Measurements from ENCODE around the gene CX3CL1. TPM values are rescaled to one million over a fixed set of nuclear protein-coding genes. Genes with fewer than 3 reads are reported as not detected.

CX3CL1 gene
- total and polyA plus RNA-seq, 7 experiments from 2014 or later = not detected

DNA sequence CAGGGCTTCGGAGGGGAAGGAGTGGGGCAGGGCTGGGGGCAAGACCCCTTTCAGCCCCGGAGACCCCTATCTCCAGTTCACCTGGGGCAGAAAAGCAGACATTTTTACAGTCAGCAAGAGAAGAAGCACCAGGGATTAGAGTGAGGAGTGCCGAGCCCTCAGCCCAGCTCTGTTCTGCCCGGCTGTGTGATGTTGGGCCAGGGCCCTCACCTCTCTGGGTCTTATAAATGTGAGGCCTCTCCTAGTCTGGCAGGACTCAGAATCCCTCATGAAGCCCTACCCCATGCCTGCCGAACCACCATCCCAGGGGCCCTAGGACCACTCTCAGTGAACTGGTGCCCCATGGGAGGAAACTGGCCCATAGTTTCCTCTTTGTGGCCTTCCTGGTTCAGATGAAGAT lies 12.8 kb downstream of the CX3CL1 start:
- no peaks in the 10 kb centered on the region for H3K36me3 Mint-ChIP-seq
- DNase-seq = no peak
- ChIA-PET CTCF (no interaction called here), POLR2A (no interaction called here)
- Histone ChIP-seq H3K27ac (ENCODE audit: low read depth, low read length) (no peak overlapping the region), H3K36me3 (ENCODE audit: control insufficient read depth in 2 of 3, insufficient read depth in 3 of 3, low read length in 3 of 3) (no peaks in the 10 kb centered on the region), H3K4me3 (ENCODE audit: low read length) (no peak overlapping the region), H3K4me1 (ENCODE audit: control insufficient read depth in 2 of 2, insufficient read depth in 2 of 2, low read length in 2 of 2) (no peaks in the 10 kb centered on the region), H3K9me3 (ENCODE audit: control insufficient read depth in 2 of 3, low read length in 3 of 3) (no peaks in the 10 kb centered on the region), H3K27me3 (ENCODE audit: control insufficient read depth in 2 of 2, insufficient read depth in 2 of 2, low read length in 2 of 2) (no peaks in the 10 kb centered on the region)
- no peak for ATAC-seq
- no peak overlapping the region for H3K4me3 Mint-ChIP-seq
- no peaks in the 10 kb centered on the region for H3K9me3 Mint-ChIP-seq
- no peak overlapping the region for H3K27ac Mint-ChIP-seq
- peaks cover 0 to 9% (median 0%) of the 10 kb centered on the region in 7 donors for H3K4me1 Mint-ChIP-seq
- H3K27me3 Mint-ChIP-seq = no peaks in the 10 kb centered on the region
- intact Hi-C loops (cut with micrococcal nuclease) = no loop called here

DNA sequence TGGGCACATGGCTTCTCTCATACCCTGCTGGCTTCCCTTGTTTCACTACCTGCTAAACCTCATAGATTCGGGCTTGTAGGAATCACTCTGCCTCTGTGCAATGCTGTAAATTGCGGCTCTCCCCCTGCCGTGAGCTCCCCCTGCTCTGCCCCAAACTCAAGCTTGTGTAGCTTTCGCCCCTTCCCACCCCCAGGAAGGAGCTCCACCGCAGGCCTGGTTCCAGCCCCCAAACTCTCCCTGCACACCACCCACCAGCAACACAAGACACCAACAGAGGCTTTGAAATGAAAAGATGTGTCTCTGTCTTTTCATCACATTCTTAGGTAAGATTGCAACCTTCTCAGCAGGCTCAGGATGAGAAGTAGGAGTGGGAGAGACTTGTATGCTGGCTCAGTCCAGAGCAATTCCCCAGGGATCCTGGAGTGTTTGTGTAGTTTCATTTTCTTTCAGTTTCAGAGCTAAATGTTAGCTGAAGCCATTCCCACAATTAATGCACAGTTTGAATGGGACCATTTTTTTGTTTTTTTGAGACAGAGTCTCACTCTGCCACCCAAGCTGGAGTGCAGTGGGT lies 14.2 kb downstream of the CX3CL1 start:
- no peaks in the 10 kb centered on the region for H3K9me3 ChIP-seq (ENCODE audit: control insufficient read depth in 2 of 3, low read length in 3 of 3)
- ChIA-PET CTCF (no interaction called here), POLR2A (no interaction called here)
- H3K4me3 ChIP-seq (ENCODE audit: low read length) = no peak overlapping the region
- Mint-ChIP-seq H3K27ac (no peak overlapping the region), H3K27me3 (peaks cover 0 to 4% (median 0%) of the 10 kb centered on the region in 5 donors), H3K36me3 (no peaks in the 10 kb centered on the region), H3K4me1 (peaks cover 0 to 5% (median 0%) of the 10 kb centered on the region in 7 donors), H3K9me3 (no peaks in the 10 kb centered on the region), H3K4me3 (no peak overlapping the region)
- intact Hi-C loops (cut with micrococcal nuclease) = no loop called here
- DNase-seq (no peak), ATAC-seq (no peak)
- no peaks in the 10 kb centered on the region for H3K27me3 ChIP-seq (ENCODE audit: control insufficient read depth in 2 of 2, insufficient read depth in 2 of 2, low read length in 2 of 2)
- no peaks in the 10 kb centered on the region for H3K36me3 ChIP-seq (ENCODE audit: control insufficient read depth in 2 of 3, insufficient read depth in 3 of 3, low read length in 3 of 3)
- no peak overlapping the region for H3K27ac ChIP-seq (ENCODE audit: low read depth, low read length)
- H3K4me1 ChIP-seq (ENCODE audit: control insufficient read depth in 2 of 2, insufficient read depth in 2 of 2, low read length in 2 of 2) = no peaks in the 10 kb centered on the region

DNA sequence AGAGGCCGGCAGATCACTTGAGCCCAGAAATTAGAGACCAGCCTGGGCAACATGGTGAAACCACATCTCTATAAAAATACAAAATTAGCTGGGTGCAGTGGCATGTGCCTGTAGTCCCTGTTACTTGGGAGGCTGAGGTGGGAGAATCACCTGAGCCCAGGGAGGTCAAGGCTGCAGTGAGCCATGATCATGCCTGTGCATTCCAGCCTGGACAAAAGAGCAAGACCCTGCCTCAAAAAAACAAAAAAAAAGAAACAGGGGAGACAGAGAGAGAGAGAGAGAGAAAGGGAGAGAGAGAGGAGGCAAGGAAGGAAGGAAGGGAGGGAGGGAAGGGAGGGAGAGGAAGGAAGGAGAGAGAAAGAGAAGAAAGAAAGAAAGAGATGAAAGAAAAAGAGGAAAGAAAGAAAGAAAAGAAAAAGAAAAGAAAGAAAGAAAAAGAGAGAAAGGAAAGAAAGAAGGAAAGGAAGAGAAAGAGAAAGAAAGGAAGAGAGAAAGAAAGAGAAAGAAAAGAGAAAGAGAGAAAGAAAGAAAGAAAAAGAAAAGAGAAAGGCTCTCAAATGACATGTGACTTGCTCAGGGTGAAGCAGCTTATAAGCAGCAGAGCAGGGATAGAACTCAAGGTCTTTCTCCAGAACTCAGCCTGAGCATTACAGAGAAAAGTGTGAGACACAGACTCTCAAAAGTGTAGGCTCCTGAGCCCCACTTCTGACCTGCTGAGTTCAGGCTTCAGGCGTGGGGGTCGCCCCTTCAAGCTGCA lies 15.5 kb downstream of the CX3CL1 start:
- Mint-ChIP-seq H3K9me3 (no peaks in the 10 kb centered on the region), H3K4me1 (peaks cover 0 to 4% (median 0%) of the 10 kb centered on the region in 7 donors), H3K27me3 (peaks cover 0 to 9% (median 0%) of the 10 kb centered on the region in 5 donors), H3K4me3 (no peak overlapping the region), H3K27ac (no peak overlapping the region), H3K36me3 (no peaks in the 10 kb centered on the region)
- Histone ChIP-seq H3K4me3 (ENCODE audit: low read length) (no peak overlapping the region), H3K36me3 (ENCODE audit: control insufficient read depth in 2 of 3, insufficient read depth in 3 of 3, low read length in 3 of 3) (no peaks in the 10 kb centered on the region), H3K27ac (ENCODE audit: low read depth, low read length) (no peak overlapping the region), H3K9me3 (ENCODE audit: control insufficient read depth in 2 of 3, low read length in 3 of 3) (no peaks in the 10 kb centered on the region), H3K27me3 (ENCODE audit: control insufficient read depth in 2 of 2, insufficient read depth in 2 of 2, low read length in 2 of 2) (no peaks in the 10 kb centered on the region), H3K4me1 (ENCODE audit: control insufficient read depth in 2 of 2, insufficient read depth in 2 of 2, low read length in 2 of 2) (no peaks in the 10 kb centered on the region)
- intact Hi-C loops (cut with micrococcal nuclease) = no loop called here
- POLR2A ChIA-PET = no interaction called here
- DNase-seq (no peak), ATAC-seq (no peak)
- CTCF ChIA-PET = no interaction called here

- POLR2A ChIA-PET = no interaction called here
- peaks cover 0 to 4% (median 0%) of the 10 kb centered on the region in 7 donors for H3K4me1 Mint-ChIP-seq
- no peaks in the 10 kb centered on the region for H3K4me1 ChIP-seq (ENCODE audit: control insufficient read depth in 2 of 2, insufficient read depth in 2 of 2, low read length in 2 of 2)
- ATAC-seq (peak; percentile 18), DNase-seq (no peak)
- H3K27me3 Mint-ChIP-seq = peaks cover 0 to 9% (median 0%) of the 10 kb centered on the region in 5 donors
- intact Hi-C loops (cut with micrococcal nuclease) = no loop called here
- CTCF ChIA-PET = no interaction called here
- no peaks in the 10 kb centered on the region for H3K27me3 ChIP-seq (ENCODE audit: control insufficient read depth in 2 of 2, insufficient read depth in 2 of 2, low read length in 2 of 2)
- no peaks in the 10 kb centered on the region for H3K9me3 ChIP-seq (ENCODE audit: control insufficient read depth in 2 of 3, low read length in 3 of 3)
- no peak overlapping the region for H3K4me3 Mint-ChIP-seq
- no peak overlapping the region for H3K27ac ChIP-seq (ENCODE audit: low read depth, low read length)
- H3K36me3 ChIP-seq (ENCODE audit: control insufficient read depth in 2 of 3, insufficient read depth in 3 of 3, low read length in 3 of 3) = no peaks in the 10 kb centered on the region
- no peaks in the 10 kb centered on the region for H3K36me3 Mint-ChIP-seq
- H3K27ac Mint-ChIP-seq = no peak overlapping the region
- H3K4me3 ChIP-seq (ENCODE audit: low read length) = no peak overlapping the region
- no peaks in the 10 kb centered on the region for H3K9me3 Mint-ChIP-seq
Measured at GRCh38 chr16:57388359-57389086, 16.2 kb downstream of the CX3CL1 start.

DNA sequence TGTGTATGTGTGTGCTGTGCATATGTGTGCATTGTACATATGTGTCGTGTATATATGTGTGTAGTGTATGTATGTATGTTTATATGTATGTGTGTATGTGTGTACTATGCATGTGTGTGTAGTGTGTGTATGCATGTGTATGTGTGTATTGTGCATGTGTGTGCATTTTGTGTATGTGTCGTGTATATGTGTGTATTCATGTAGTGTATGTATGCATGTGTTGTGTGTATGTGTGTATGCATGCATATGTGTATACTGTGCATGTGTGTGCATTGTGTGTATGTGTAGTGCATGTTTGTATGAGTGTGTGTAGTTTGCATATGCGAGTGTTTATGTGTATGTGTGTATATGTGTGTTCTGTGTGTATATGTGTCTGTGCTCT lies 16.8 kb downstream of the CX3CL1 start:
- no peak overlapping the region for H3K4me3 ChIP-seq (ENCODE audit: low read length)
- H3K27me3 ChIP-seq (ENCODE audit: control insufficient read depth in 2 of 2, insufficient read depth in 2 of 2, low read length in 2 of 2) = no peaks in the 10 kb centered on the region
- Mint-ChIP-seq H3K9me3 (no peaks in the 10 kb centered on the region), H3K4me1 (peaks cover 0 to 4% (median 0%) of the 10 kb centered on the region in 7 donors), H3K36me3 (no peaks in the 10 kb centered on the region), H3K4me3 (no peak overlapping the region), H3K27me3 (peaks cover 0 to 9% (median 0%) of the 10 kb centered on the region in 5 donors), H3K27ac (no peak overlapping the region)
- no peak overlapping the region for H3K27ac ChIP-seq (ENCODE audit: low read depth, low read length)
- CTCF ChIA-PET = no interaction called here
- POLR2A ChIA-PET = no interaction called here
- no peaks in the 10 kb centered on the region for H3K4me1 ChIP-seq (ENCODE audit: control insufficient read depth in 2 of 2, insufficient read depth in 2 of 2, low read length in 2 of 2)
- ATAC-seq (peak; percentile 20), DNase-seq (no peak)
- intact Hi-C loops (cut with micrococcal nuclease) = no loop called here
- H3K36me3 ChIP-seq (ENCODE audit: control insufficient read depth in 2 of 3, insufficient read depth in 3 of 3, low read length in 3 of 3) = no peaks in the 10 kb centered on the region
- H3K9me3 ChIP-seq (ENCODE audit: control insufficient read depth in 2 of 3, low read length in 3 of 3) = no peaks in the 10 kb centered on the region

DNA sequence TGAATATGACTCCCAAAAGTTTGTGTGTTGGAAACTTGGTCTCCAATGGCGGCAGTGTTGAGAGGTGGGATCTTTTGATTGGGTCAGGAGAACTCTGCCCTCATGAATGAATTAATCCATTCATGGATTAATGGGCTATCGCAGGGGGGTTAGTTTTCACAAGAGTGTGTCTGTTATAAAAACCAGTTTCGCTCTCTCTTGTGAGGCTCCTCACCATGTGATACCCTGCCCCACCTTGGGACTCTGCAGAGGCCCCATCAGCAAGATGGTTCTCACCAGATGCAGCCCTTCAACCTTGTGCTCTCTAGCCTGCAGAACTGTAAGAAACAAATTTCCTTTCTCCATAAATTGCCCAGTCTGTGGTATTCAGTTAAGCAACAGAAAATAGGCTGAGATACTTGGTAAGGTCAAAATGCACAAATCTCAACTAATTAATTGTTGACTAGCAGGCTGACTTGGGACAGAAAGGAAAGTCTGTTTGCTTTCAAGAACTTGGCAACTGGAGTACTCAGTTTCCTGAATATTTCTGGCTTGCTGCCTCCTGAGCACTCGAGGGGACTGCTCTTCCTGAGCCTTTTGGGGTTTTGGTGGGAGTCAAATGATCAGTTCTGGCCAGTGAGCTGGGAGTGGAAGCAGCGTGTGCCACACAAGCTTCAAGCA lies 18.5 kb downstream of the CX3CL1 start:
- H3K27me3 ChIP-seq (ENCODE audit: control insufficient read depth in 2 of 2, insufficient read depth in 2 of 2, low read length in 2 of 2) = no peaks in the 10 kb centered on the region
- H3K4me1 ChIP-seq (ENCODE audit: control insufficient read depth in 2 of 2, insufficient read depth in 2 of 2, low read length in 2 of 2) = no peaks in the 10 kb centered on the region
- CTCF ChIA-PET = no interaction called here
- Mint-ChIP-seq H3K9me3 (no peaks in the 10 kb centered on the region), H3K36me3 (no peaks in the 10 kb centered on the region), H3K4me3 (no peak overlapping the region), H3K4me1 (peaks cover 0 to 4% (median 0%) of the 10 kb centered on the region in 7 donors), H3K27ac (no peak overlapping the region), H3K27me3 (peaks cover 0 to 9% (median 0%) of the 10 kb centered on the region in 5 donors)
- no peaks in the 10 kb centered on the region for H3K36me3 ChIP-seq (ENCODE audit: control insufficient read depth in 2 of 3, insufficient read depth in 3 of 3, low read length in 3 of 3)
- H3K9me3 ChIP-seq (ENCODE audit: control insufficient read depth in 2 of 3, low read length in 3 of 3) = no peaks in the 10 kb centered on the region
- H3K4me3 ChIP-seq (ENCODE audit: low read length) = no peak overlapping the region
- intact Hi-C loops (cut with micrococcal nuclease) = no loop called here
- POLR2A ChIA-PET = no interaction called here
- H3K27ac ChIP-seq (ENCODE audit: low read depth, low read length) = no peak overlapping the region
- no peak for DNase-seq
- ATAC-seq = no peak
